HG03432 (cell line): ENCODE data around the gene ZBTB46.

ENCODE experiments used
- ATAC-seq: cut with Tn5 transposase; IDR thresholded peaks from one replicate; pipeline ENCODE4 v1.9.1; 2021; ENCODE audit warnings: mild to moderate bottlenecking, moderate library complexity; ENCODE audit not compliant: unreplicated experiment

ZBTB46 gene

DNA sequence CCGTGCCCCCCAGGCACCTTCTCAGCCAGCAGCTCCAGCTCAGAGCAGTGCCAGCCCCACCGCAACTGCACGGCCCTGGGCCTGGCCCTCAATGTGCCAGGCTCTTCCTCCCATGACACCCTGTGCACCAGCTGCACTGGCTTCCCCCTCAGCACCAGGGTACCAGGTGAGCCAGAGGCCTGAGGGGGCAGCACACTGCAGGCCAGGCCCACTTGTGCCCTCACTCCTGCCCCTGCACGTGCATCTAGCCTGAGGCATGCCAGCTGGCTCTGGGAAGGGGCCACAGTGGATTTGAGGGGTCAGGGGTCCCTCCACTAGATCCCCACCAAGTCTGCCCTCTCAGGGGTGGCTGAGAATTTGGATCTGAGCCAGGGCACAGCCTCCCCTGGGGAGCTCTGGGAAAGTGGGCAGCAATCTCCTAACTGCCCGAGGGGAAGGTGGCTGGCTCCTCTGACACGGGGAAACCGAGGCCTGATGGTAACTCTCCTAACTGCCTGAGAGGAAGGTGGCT lies 133.7 kb downstream of the ZBTB46 start:
- ATAC-seq = no peak

DNA sequence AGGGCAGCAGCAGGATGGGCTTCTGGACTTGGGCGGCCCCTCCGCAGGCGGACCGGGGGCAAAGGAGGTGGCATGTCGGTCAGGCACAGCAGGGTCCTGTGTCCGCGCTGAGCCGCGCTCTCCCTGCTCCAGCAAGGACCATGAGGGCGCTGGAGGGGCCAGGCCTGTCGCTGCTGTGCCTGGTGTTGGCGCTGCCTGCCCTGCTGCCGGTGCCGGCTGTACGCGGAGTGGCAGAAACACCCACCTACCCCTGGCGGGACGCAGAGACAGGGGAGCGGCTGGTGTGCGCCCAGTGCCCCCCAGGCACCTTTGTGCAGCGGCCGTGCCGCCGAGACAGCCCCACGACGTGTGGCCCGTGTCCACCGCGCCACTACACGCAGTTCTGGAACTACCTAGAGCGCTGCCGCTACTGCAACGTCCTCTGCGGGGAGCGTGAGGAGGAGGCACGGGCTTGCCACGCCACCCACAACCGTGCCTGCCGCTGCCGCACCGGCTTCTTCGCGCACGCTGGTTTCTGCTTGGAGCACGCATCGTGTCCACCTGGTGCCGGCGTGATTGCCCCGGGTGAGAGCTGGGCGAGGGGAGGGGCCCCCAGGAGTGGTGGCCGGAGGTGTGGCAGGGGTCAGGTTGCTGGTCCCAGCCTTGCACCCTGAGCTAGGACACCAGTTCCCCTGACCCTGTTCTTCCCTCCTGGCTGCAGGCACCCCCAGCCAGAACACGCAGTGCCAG lies 134.3 kb downstream of the ZBTB46 start, which contains the start of gene TNFRSF6B:
TNFRSF6B (plus strand) TSS at position 25 of the 729 bp plus-strand sequence; CDS start at position 141, 116 bp downstream.
- ATAC-seq = no peak

GRCh38 chr20:63696306-63696627 lies 134.8 kb downstream of the ZBTB46 start:
- no peak for ATAC-seq

GRCh38 chr20:63695424-63696305 lies 135.4 kb downstream of the ZBTB46 start:
- ATAC-seq = no peak

- no peak for ATAC-seq
Measured at GRCh38 chr20:63694584-63695423, 136.3 kb downstream of the ZBTB46 start.

DNA sequence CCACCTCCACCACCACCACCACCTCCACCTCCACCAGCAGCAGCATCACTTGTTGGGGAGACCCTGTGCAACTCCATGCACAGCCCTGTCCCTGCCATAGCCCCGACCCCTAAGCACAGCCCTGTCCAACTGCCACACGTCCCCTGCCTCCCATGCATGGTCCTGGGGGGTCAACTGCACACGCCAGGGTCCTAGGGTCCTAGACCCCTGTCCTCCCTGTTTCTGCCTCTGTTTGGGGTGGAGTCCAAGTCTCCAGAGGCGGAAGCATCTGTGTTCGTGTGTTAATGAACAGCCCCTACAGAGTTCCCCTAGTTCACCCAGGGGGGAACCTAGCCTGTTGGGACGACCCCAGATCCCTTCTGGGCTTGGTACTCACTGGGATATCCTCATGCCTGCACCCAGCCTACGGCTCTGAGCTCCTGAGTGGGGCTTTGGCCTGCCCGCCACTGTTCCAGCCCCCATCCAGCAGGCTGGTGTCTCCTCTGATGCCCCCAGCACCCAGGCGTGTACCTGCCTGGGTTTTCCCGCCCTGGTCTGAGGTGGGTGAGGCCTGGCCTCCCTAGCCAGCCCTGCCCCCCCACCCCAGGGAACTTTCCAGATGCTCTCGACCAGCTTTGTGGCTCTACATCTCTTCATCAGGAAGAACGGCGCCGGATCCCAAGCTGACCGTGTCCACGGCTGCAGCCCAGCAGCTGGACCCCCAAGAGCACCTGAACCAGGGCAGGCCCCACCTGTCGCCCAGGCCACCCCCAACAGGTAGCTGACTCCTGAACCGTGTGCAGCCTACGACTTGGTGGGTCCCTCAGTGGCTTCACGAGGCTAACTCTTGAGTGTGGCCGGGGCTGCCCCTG lies 137.1 kb downstream of the ZBTB46 start:
- ATAC-seq = no peak
